ENCODE results near the gene AGPS. TPM values are rescaled to one million over a fixed set of nuclear protein-coding genes. Genes with fewer than 3 reads are reported as not detected.

Gene AGPS
- total and polyA plus RNA-seq, 9 of the 15 experiments (the other 6 are each of a cell fraction or from before 2014, with no cell fraction given), result 15.5 to 211 (median 63.1) TPM

DNA sequence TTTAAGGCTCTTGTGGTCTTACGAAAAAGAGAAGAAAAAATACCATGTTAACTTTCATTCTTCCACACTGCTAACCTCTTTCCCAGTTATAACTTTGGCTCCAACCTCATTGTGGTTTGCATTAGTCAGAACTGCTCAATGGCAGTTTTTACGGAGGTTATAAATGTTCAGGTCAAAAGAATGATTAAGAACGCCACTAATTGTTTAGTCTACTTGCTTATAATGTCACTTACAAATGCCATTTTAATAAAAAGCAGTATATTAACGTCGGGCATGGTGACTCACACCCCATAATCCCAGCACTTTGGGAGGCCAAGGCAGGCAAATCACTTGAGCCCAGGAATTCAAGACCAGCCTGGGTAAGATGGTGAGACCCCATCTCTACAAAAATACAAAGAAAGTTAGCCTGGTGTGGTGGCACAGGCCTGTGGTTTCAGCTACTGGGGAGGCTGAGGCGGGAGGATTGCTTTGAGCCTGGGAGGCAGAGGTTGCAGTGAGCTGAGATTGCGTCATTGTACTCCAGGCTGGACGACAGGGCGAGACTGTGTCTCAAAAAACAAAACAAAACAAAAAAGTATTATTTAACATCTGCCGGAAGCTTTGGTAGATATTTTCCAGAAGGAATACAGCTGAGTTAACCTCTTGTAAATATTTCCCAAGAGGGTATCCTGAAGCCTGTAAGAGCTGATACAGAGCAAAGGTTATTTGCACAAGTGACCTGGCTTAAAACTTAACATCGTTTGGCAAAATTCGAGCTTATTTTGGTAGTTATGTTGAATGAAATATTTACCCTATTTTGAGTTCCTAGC, 5.1 kb downstream of the AGPS start (continued):
- TF ChIP-seq NFYB (IDR thresholded peaks at IDR 0.05; ENCODE audit: extremely low read depth, insufficient read length) (no peak), KDM5B (IDR thresholded peaks at IDR 0.05; ENCODE audit: insufficient replicate concordance, low read depth, low read length) (no peak), EP300 (IDR thresholded peaks at IDR 0.05; ENCODE audit: low read length) (0 out of 2 replicates have a peak, but pooled peaks have one; percentile 10), FOXA1 (IDR thresholded peaks at IDR 0.05; ENCODE audit: borderline replicate concordance) (no peak), TAF9B (IDR thresholded peaks at IDR 0.05; ENCODE audit: partially characterized antibody) (no peak), ZC3H11A (IDR thresholded peaks at IDR 0.05; ENCODE audit: low read depth, low read length) (no peak), GABPA (tag; conservative IDR thresholded peaks at IDR 0.05; ENCODE audit: low read depth) (0 out of 2 replicates have a peak, but pooled peaks have one; percentile 21), TCF3 (CRISPR knock-in tag; IDR thresholded peaks at IDR 0.05) (no peak), ZC3H4 (CRISPR knock-in tag; IDR thresholded peaks at IDR 0.05; ENCODE audit: borderline replicate concordance) (no peak), MEIS2 (IDR thresholded peaks at IDR 0.05; ENCODE audit: partially characterized antibody) (no peak), TBP (optimal IDR thresholded peaks at IDR 0.05; ENCODE audit: low read depth, low read length) (no peak), CEBPB (tag; IDR thresholded peaks at IDR 0.05) (peak; percentile 90), NFE2L1 (tag; IDR thresholded peaks at IDR 0.05; ENCODE audit: borderline replicate concordance, low read depth) (no peak)
- TF ChIP-seq, protein P1, sequence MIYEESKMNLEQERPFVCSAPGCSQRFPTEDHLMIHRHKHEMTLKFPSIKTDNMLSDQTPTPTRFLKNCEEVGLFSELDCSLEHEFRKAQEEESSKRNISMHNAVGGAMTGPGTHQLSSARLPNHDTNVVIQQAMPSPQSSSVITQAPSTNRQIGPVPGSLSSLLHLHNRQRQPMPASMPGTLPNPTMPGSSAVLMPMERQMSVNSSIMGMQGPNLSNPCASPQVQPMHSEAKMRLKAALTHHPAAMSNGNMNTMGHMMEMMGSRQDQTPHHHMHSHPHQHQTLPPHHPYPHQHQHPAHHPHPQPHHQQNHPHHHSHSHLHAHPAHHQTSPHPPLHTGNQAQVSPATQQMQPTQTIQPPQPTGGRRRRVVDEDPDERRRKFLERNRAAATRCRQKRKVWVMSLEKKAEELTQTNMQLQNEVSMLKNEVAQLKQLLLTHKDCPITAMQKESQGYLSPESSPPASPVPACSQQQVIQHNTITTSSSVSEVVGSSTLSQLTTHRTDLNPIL (CRISPR knock-in tag; IDR thresholded peaks at IDR 0.05), result no peak
- TF ChIP-seq, protein P2, sequence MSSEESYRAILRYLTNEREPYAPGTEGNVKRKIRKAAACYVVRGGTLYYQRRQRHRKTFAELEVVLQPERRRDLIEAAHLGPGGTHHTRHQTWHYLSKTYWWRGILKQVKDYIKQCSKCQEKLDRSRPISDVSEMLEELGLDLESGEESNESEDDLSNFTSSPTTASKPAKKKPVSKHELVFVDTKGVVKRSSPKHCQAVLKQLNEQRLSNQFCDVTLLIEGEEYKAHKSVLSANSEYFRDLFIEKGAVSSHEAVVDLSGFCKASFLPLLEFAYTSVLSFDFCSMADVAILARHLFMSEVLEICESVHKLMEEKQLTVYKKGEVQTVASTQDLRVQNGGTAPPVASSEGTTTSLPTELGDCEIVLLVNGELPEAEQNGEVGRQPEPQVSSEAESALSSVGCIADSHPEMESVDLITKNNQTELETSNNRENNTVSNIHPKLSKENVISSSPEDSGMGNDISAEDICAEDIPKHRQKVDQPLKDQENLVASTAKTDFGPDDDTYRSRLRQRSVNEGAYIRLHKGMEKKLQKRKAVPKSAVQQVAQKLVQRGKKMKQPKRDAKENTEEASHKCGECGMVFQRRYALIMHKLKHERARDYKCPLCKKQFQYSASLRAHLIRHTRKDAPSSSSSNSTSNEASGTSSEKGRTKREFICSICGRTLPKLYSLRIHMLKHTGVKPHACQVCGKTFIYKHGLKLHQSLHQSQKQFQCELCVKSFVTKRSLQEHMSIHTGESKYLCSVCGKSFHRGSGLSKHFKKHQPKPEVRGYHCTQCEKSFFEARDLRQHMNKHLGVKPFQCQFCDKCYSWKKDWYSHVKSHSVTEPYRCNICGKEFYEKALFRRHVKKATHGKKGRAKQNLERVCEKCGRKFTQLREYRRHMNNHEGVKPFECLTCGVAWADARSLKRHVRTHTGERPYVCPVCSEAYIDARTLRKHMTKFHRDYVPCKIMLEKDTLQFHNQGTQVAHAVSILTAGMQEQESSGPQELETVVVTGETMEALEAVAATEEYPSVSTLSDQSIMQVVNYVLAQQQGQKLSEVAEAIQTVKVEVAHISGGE (CRISPR knock-in tag; IDR thresholded peaks at IDR 0.05), result no peak
